HCT116 (cell line): ENCODE data around the gene LCE1A. TPM values are rescaled to one million over a fixed set of nuclear protein-coding genes. Genes with fewer than 3 reads are reported as not detected.

Experiments
- ATAC-seq: fragments of 200-7000 bp; cut with Tn5 transposase; 2 replicates; pipeline ENCODE4 v1.9.1; 2020; ENCODE audit warnings: mild to moderate bottlenecking, moderate library complexity
- BruUV-seq: library from RNA; stranded (reverse); fragments of 400-500 nt; replicated peaks from 2 replicates; lab custom pipeline; 2021; lab: Mats Ljungman, UMichigan
- CTCF ChIA-PET: fragments of 300-600 bp; sonication (Branson Sonifier 250); formaldehyde crosslinking; loops from one replicate; lab custom pipeline; 2021; ENCODE audit warnings: antibody characterized with exemption; lab: Charles Lee
- POLR2A ChIA-PET: fragments of 300-600, 350-600 bp; sonication (Branson Sonifier 250); formaldehyde crosslinking; loops from one replicate; lab custom pipeline; 2021; ENCODE audit warnings: antibody characterized with exemption; lab: Charles Lee
- RAD21 ChIA-PET, 2 experiments: fragments of 300-600 bp; sonication (Branson Sonifier 250); formaldehyde crosslinking; loops; one replicate each; lab custom pipeline; 2023; ENCODE audit warnings: low total read pairs in 2 of 2; ENCODE audit not compliant: uncharacterized antibody in 2 of 2, unreplicated experiment in 2 of 2, low non-redundant PET in 1 of 2; lab: Charles Lee
- DNase-seq: peaks from one replicate; pipeline ENCODE4 v3.0.0-alpha.2; 2010; ENCODE audit warnings: low read depth, low spot score
- H2AFZ ChIP-seq: fragments of 200-600 bp; shearing (Covaris generic), sonication (generic); 2 replicates; pipeline ENCODE4 v1.6.1; 2017; ENCODE audit warnings: low read depth, mixed run types, mixed read lengths, antibody characterized with exemption, low read length; ENCODE audit not compliant: poor library complexity, severe bottlenecking
- H3K27ac ChIP-seq: 2 replicates; pipeline ENCODE4 v1.5.1; 2012; ENCODE audit warnings: low read depth, low read length
- H3K27me3 ChIP-seq: fragments of 200-600 bp; sonication (generic); 2 replicates; pipeline ENCODE4 v1.6.1; 2016; ENCODE audit warnings: mixed run types, low read length, mixed read lengths; ENCODE audit not compliant: insufficient read depth
- H3K36me3 ChIP-seq, 2 experiments: fragments of 200-500 bp in 1 of 2; fragments of 200-600 bp in 1 of 2; sonication (Bioruptor generic) in 1 of 2; sonication (generic) in 1 of 2; 2 replicates each; pipeline versions ENCODE4 v1.5.1 to v1.6.1; 2014 to 2016; ENCODE audit warnings: low read length in 2 of 2, inconsistent platforms in 1 of 2, mixed read lengths in 1 of 2, mixed run types in 1 of 2; ENCODE audit not compliant: insufficient read depth in 2 of 2, control insufficient read depth in 1 of 2
- H3K4me1 ChIP-seq, 2 experiments: fragments of 200-600 bp in 1 of 2; sonication (generic) in 1 of 2; 2 replicates each; pipeline versions ENCODE4 v1.5.1 to v1.6.1; 2012 to 2017; ENCODE audit warnings: low read length in 2 of 2, inconsistent platforms in 1 of 2, mild to moderate bottlenecking in 1 of 2, mixed read lengths in 1 of 2, mixed run types in 1 of 2, moderate library complexity in 1 of 2; ENCODE audit not compliant: insufficient read depth in 2 of 2, control insufficient read depth in 1 of 2
- H3K4me2 ChIP-seq: fragments of 200-600 bp; sonication (generic); 2 replicates; pipeline ENCODE4 v1.6.1; 2017; ENCODE audit warnings: mixed run types, low read length, mixed read lengths
- H3K4me3 ChIP-seq, 2 experiments: fragments of 200-600 bp in 1 of 2; sonication (generic) in 1 of 2; replicated peaks in 1 of 2; 2 replicates each; pipeline ENCODE4 v1.5.1; 2011 to 2016; ENCODE audit warnings: low read length in 2 of 2, control low read depth in 1 of 2, low read depth in 1 of 2, mild to moderate bottlenecking in 1 of 2, mixed read lengths in 1 of 2, mixed run types in 1 of 2
- H3K79me2 ChIP-seq: fragments of 200-600 bp; sonication (generic); 2 replicates; pipeline ENCODE4 v1.6.1; 2017; ENCODE audit warnings: mild to moderate bottlenecking, mixed run types, low read length, moderate library complexity, mixed read lengths; ENCODE audit not compliant: insufficient read depth
- H3K9ac ChIP-seq: fragments of 200-600 bp; sonication (generic); 2 replicates; pipeline ENCODE4 v1.6.1; 2016; ENCODE audit warnings: low read length, mixed read lengths
- H3K9me2 ChIP-seq: fragments of 200-600 bp; sonication (generic), shearing (Covaris generic); 2 replicates; pipeline ENCODE4 v1.6.1; 2017; ENCODE audit warnings: mixed run types, mild to moderate bottlenecking, moderate library complexity; ENCODE audit not compliant: insufficient read depth
- H3K9me3 ChIP-seq, 2 experiments: fragments of 200-500 bp in 1 of 2; fragments of 200-600 bp in 1 of 2; sonication (Bioruptor generic) in 1 of 2; sonication (generic) in 1 of 2; 2 replicates each; pipeline ENCODE4 v1.6.1; 2014 to 2017; ENCODE audit warnings: low read length in 2 of 2, mixed read lengths in 2 of 2, inconsistent platforms in 1 of 2, low read depth in 1 of 2, mild to moderate bottlenecking in 1 of 2, mixed run types in 1 of 2, moderate library complexity in 1 of 2; ENCODE audit not compliant: control insufficient read depth in 1 of 2, insufficient read depth in 1 of 2
- H4K20me1 ChIP-seq: fragments of 200-600 bp; sonication (generic), shearing (Covaris generic); 2 replicates; pipeline ENCODE4 v1.6.1; 2017; ENCODE audit warnings: mixed run types, mild to moderate bottlenecking, moderate library complexity; ENCODE audit not compliant: insufficient read depth
- CEBPB ChIP-seq: IDR thresholded peaks from 2 replicates; pipeline ENCODE4 v1.6.1; 2012; ENCODE audit warnings: low read depth
- CTCF ChIP-seq, 3 experiments: fragments of 200-600 bp in 1 of 3; sonication (generic) in 1 of 3; IDR thresholded peaks in 2 of 3; conservative IDR thresholded peaks in 1 of 3; 2 replicates each; pipeline ENCODE4 v1.5.1; 2012 to 2017; ENCODE audit warnings: low read depth in 2 of 3, low read length in 2 of 3, antibody characterized with exemption in 1 of 3, borderline replicate concordance in 1 of 3, control low read depth in 1 of 3, mild to moderate bottlenecking in 1 of 3, mixed read lengths in 1 of 3, mixed run types in 1 of 3, moderate library complexity in 1 of 3; ENCODE audit not compliant: insufficient read depth in 1 of 3
- EGR1 ChIP-seq: IDR thresholded peaks from 2 replicates; pipeline ENCODE4 v1.6.1; 2012; ENCODE audit warnings: low read depth
- ELF1 ChIP-seq: IDR thresholded peaks from 2 replicates; pipeline ENCODE4 v1.6.1; 2012; ENCODE audit warnings: low read depth, borderline replicate concordance
- EZH2 ChIP-seq: fragments of 200-600 bp; sonication (generic); IDR thresholded peaks from 2 replicates; pipeline ENCODE4 v1.6.1; 2017; ENCODE audit warnings: antibody characterized with exemption, mixed run types
- FOSL1 ChIP-seq: IDR thresholded peaks from 2 replicates; pipeline ENCODE4 v1.6.1; 2012; ENCODE audit warnings: low read depth
- JUND ChIP-seq: IDR thresholded peaks from 2 replicates; pipeline ENCODE4 v1.6.1; 2012
- MAX ChIP-seq: IDR thresholded peaks from 2 replicates; pipeline ENCODE4 v1.6.1; 2012
- REST ChIP-seq: IDR thresholded peaks from 2 replicates; pipeline ENCODE4 v1.6.1; 2012; ENCODE audit warnings: low read depth
- SP1 ChIP-seq: IDR thresholded peaks from 2 replicates; pipeline ENCODE4 v1.6.1; 2012; ENCODE audit warnings: low read depth
- SRF ChIP-seq: IDR thresholded peaks from 2 replicates; pipeline ENCODE4 v1.6.1; 2012; ENCODE audit warnings: low read depth
- TCF7L2 ChIP-seq: IDR thresholded peaks from 2 replicates; pipeline ENCODE4 v1.7.0; 2011; ENCODE audit warnings: borderline replicate concordance, inconsistent platforms; ENCODE audit not compliant: insufficient read depth, insufficient read length; ENCODE audit errors: extremely low read depth
- ZBTB33 ChIP-seq: IDR thresholded peaks from 2 replicates; pipeline ENCODE4 v1.6.1; 2011; ENCODE audit warnings: mild to moderate bottlenecking, low read length, moderate library complexity; ENCODE audit not compliant: insufficient replicate concordance; ENCODE audit errors: extremely low read depth
- ZFX ChIP-seq: fragments of 450-650 bp; IDR thresholded peaks from 2 replicates; pipeline ENCODE4 v1.6.1; 2017
- intact Hi-C: fragments of 100-400 bp; cut with micrococcal nuclease; formaldehyde crosslinking; loops from 2 replicates; pipeline ENCODE4 v1.10.0; 2022
- total RNA-seq: library from RNA; stranded (reverse); gene quantifications from one replicate; pipeline ENCODE4 v1.2.1, GENCODE V29; 2021; ENCODE audit not compliant: unreplicated experiment

Gene LCE1A
- total RNA-seq, 1 experiment from 2014 or later: not detected

GRCh38 chr1:152783095-152783494, 44.2 kb upstream of the LCE1A start (continued):
- TF ChIP-seq REST: no peak
- TF ChIP-seq SRF: no peak
- TF ChIP-seq, all 23 proteins: peak for 0

GRCh38 chr1:152786077-152786476, 41.2 kb upstream of the LCE1A start, which contains the start of gene LCE1E:
Gene LCE1E, plus strand, starts transcription at chr1:152786257. Its CDS starts 1,043 bp downstream, at chr1:152787300.
- ATAC-seq (peak; percentile 76), DNase-seq (no peak)
- no peaks in the 10 kb centered on the region for H3K9me2 ChIP-seq
- no peaks in the 10 kb centered on the region for H3K4me1 ChIP-seq
- H4K20me1 ChIP-seq: no peaks in the 10 kb centered on the region
- no peaks in the 10 kb centered on the region for H3K9me3 ChIP-seq
- ChIA-PET RAD21 (no interaction called here), POLR2A (no interaction called here), CTCF (interaction anchor here (2.0 kb wide), 1 partner anchor 9 kb away, joined by 4 read pairs; no protein-coding TSS in a partner anchor)
- H3K9ac ChIP-seq: no peak within 1 kb of the TSS
- no peak within 1 kb of the TSS for H2AFZ ChIP-seq
- H3K27me3 ChIP-seq: peaks cover 26% of the 10 kb centered on the region
- no peak within 1 kb of the TSS for H3K27ac ChIP-seq
- H3K36me3 ChIP-seq: no peaks in the 10 kb centered on the region
- no peaks in the 10 kb centered on the region for H3K79me2 ChIP-seq
- intact Hi-C loops: loop anchor here (1.0 kb wide), 1 partner anchor 13 kb away; no protein-coding TSS in a partner anchor
- H3K4me3 ChIP-seq: no peak within 1 kb of the TSS
- H3K4me2 ChIP-seq: no peak within 1 kb of the TSS
- BruUV-seq: no TSS peak
- TF ChIP-seq JUND (no peak), ZFX (no peak), FOSL1 (no peak), MAX (no peak), CTCF (IDR thresholded peaks at IDR 0.05 in 2 of 3, conservative IDR thresholded peaks at IDR 0.05 in 1 of 3; ENCODE audit: borderline replicate concordance in 1 of 3, insufficient read depth in 1 of 3, low read depth in 2 of 3, low read length in 2 of 3) (no peak), CEBPB (no peak), REST (no peak), SP1 (no peak), ZBTB33 (no peak), EZH2 (no peak), TCF7L2 (no peak), EGR1 (no peak), ELF1 (no peak)
